ENCODE measurements around the gene PARP3. TPM values are rescaled to one million over a fixed set of nuclear protein-coding genes. Genes with fewer than 3 reads are reported as not detected.

Gene PARP3
- total and polyA plus RNA-seq, 2 of the 8 experiments (the other 6 are each of a cell fraction or from before 2014, with no cell fraction given), result 1.3 to 1.6 TPM

- no peak overlapping the region for H3K9ac ChIP-seq (replicated peaks in 1 of 4; ENCODE audit: extremely low read depth in 1 of 4, low read depth in 3 of 4, low read length in 3 of 4)
- H3K9me3 ChIP-seq (ENCODE audit: insufficient read depth in 2 of 2, low read depth in 1 of 2, low read length in 1 of 2), result no peaks in the 10 kb centered on the region; a peak in 1 of 4 replicates
- H2AFZ ChIP-seq (ENCODE audit: low read length), result no peak overlapping the region
- H3K23ac ChIP-seq (ENCODE audit: insufficient read length), result no peak overlapping the region
- no peak overlapping the region for H4K5ac ChIP-seq (ENCODE audit: insufficient read length, low read depth, low read length)
- peaks cover 0 to 3% of the 10 kb centered on the region in 2 experiments for H4K20me1 ChIP-seq (replicated peaks in 1 of 2; ENCODE audit: control insufficient read depth in 1 of 2, insufficient read depth in 2 of 2, low read length in 2 of 2)
- ChIA-PET CTCF (ENCODE audit: partially characterized antibody) (interaction anchor here (1.0 to 10.5 kb wide), 7 partner anchors 11 to 179 kb away, joined by 3 to 66 read pairs (median 7); partner anchors contain the start of genes ACY1, PARP3 and RRP9), POLR2A (ENCODE audit: partially characterized antibody) (interaction anchor here (1.3 to 29.3 kb wide), 5 partner anchors 0 to 30 kb away, joined by 3 to 923 read pairs (median 130); partner anchors contain the start of genes ABHD14A, ABHD14B, ACY1 and GPR62)
- H2BK20ac ChIP-seq (ENCODE audit: low read length), result no peak overlapping the region
- no peak for DNase-seq (ENCODE audit: low read depth in 1 of 2, low spot score in 2 of 2)
- H3K36me3 ChIP-seq (ENCODE audit: control insufficient read depth in 2 of 4, insufficient read depth in 4 of 4, low read length in 3 of 4), result no peaks in the 10 kb centered on the region
- H2BK120ac ChIP-seq (replicated peaks; ENCODE audit: low read depth, low read length), result no peak overlapping the region
- peaks cover 0 to 27% (median 21%) of the 10 kb centered on the region in 4 experiments; a peak in 5 of 7 replicates for H3K27me3 ChIP-seq (replicated peaks in 1 of 4; ENCODE audit: control insufficient read depth in 3 of 4, extremely low read depth in 1 of 4, insufficient read depth in 3 of 4, low read length in 3 of 4)
- no peak overlapping the region for H3K18ac ChIP-seq (ENCODE audit: extremely low read depth, low read length)
- peaks cover 19% of the 10 kb centered on the region for H3K23me2 ChIP-seq (ENCODE audit: low read depth, low read length)
- no peak overlapping the region for H3K4me2 ChIP-seq (ENCODE audit: insufficient read depth in 1 of 2, low read depth in 2 of 2, low read length in 2 of 2)
- H2BK5ac ChIP-seq (ENCODE audit: low read depth, low read length), result no peak overlapping the region
- no peak overlapping the region for H2BK12ac ChIP-seq (ENCODE audit: low read depth, low read length)
- H2BK15ac ChIP-seq (ENCODE audit: low read length), result peak overlapping the region; percentile 48; the same call in 1 of the 2 replicates
- FAIRE-seq, result no peak
- no peak overlapping the region for H3K27ac ChIP-seq (ENCODE audit: low read depth, low read length)
- H3K79me2 ChIP-seq (ENCODE audit: control insufficient read depth in 1 of 2, insufficient read depth in 2 of 2, low read length in 2 of 2), result no peaks in the 10 kb centered on the region
- H3K4ac ChIP-seq (replicated peaks; ENCODE audit: insufficient read length, low read depth, low read length), result no peak overlapping the region
- no peak overlapping the region for H3K4me3 ChIP-seq (ENCODE audit: extremely low read depth in 1 of 4, insufficient read depth in 2 of 4, low read depth in 3 of 4, low read length in 4 of 4)
- 96% methylated on average over 11 of the region's 11 CpGs; no CpG with 5 or more reads in 1 of the 2 experiments for WGBS, 2 experiments (ENCODE audit: extremely low coverage in 1 of 2, insufficient coverage in 1 of 2, insufficient read length in 1 of 2, insufficient replicate concordance in 2 of 2, low coverage in 1 of 2, low lambda C conversion rate in 2 of 2, missing lambda C conversion rate in 1 of 2)
- H3K56ac ChIP-seq (replicated peaks; ENCODE audit: insufficient read length, low read depth, low read length), result no peak overlapping the region
- H4K91ac ChIP-seq (replicated peaks; ENCODE audit: insufficient read length, low read length), result no peak overlapping the region
- H3K79me1 ChIP-seq (ENCODE audit: low read depth, low read length), result 0 out of 2 replicates have a peak, but pooled peaks cover 2% of the 10 kb centered on the region
- peaks cover 14 to 43% (median 33%) of the 10 kb centered on the region in 4 experiments for H3K4me1 ChIP-seq (replicated peaks in 1 of 4; ENCODE audit: control insufficient read depth in 3 of 4, insufficient read depth in 4 of 4, low read length in 3 of 4)
- H3K14ac ChIP-seq (ENCODE audit: insufficient read length), result no peak overlapping the region
- H4K8ac ChIP-seq (ENCODE audit: extremely low read depth, insufficient read depth, low read length), result no peak overlapping the region
- H2AK5ac ChIP-seq (ENCODE audit: low read depth, low read length), result no peak overlapping the region; the same call in 1 of the 2 replicates
- TF ChIP-seq POU5F1 (IDR thresholded peaks at IDR 0.05; ENCODE audit: low read depth, low read length) (no peak), CREB1 (IDR thresholded peaks at IDR 0.05) (no peak), SP2 (IDR thresholded peaks at IDR 0.05; ENCODE audit: low read length) (no peak), JUN (IDR thresholded peaks at IDR 0.05; ENCODE audit: low read depth, low read length) (no peak), ATF3 (IDR thresholded peaks at IDR 0.05; ENCODE audit: insufficient read depth, low read depth, low read length) (no peak), PHF8 (conservative IDR thresholded peaks at IDR 0.05; ENCODE audit: low read depth, low read length) (no peak), RAD21 (IDR thresholded peaks at IDR 0.05 in 1 of 2, conservative IDR thresholded peaks at IDR 0.05 in 1 of 2; ENCODE audit: low read depth in 2 of 2, low read length in 2 of 2) (no peak), TEAD4 (IDR thresholded peaks at IDR 0.05; ENCODE audit: low read depth, low read length) (no peak), TCF12 (IDR thresholded peaks at IDR 0.05; ENCODE audit: low read depth, low read length) (no peak), POLR2AphosphoS5 (IDR thresholded peaks at IDR 0.05; ENCODE audit: low read depth, low read length) (no peak), ZNF274 (IDR thresholded peaks at IDR 0.05; ENCODE audit: borderline replicate concordance, extremely low read depth, low read length) (no peak)
- TF ChIP-seq, protein P1, sequence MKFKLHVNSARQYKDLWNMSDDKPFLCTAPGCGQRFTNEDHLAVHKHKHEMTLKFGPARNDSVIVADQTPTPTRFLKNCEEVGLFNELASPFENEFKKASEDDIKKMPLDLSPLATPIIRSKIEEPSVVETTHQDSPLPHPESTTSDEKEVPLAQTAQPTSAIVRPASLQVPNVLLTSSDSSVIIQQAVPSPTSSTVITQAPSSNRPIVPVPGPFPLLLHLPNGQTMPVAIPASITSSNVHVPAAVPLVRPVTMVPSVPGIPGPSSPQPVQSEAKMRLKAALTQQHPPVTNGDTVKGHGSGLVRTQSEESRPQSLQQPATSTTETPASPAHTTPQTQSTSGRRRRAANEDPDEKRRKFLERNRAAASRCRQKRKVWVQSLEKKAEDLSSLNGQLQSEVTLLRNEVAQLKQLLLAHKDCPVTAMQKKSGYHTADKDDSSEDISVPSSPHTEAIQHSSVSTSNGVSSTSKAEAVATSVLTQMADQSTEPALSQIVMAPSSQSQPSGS (IDR thresholded peaks at IDR 0.05; ENCODE audit: low read length), result no peak
Measured at GRCh38 chr3:51971350-51971749, 29.2 kb downstream of the PARP3 start.
